Stomach (tissue), 9 donors: Measurements from ENCODE around the gene RAD54L. TPM values are rescaled to one million over a fixed set of nuclear protein-coding genes. Genes with fewer than 3 reads are reported as not detected.
"Not testable (repeated sequence)": the region's sequence is repeated elsewhere in the genome, so short reads cannot be mapped to it uniquely, and the experiment has no call there.

Experiments
- DNase-seq, 2 donors: peaks; one replicate each; pipeline versions ENCODE4 v3.0.0 to v3.0.0-alpha.2; 2013 to 2019
- H3K27ac ChIP-seq, 5 donors: fragments of 200-600 bp in 4 of 5; sonication (generic) in 4 of 5; one replicate each; pipeline ENCODE4 v1.5.1; 2013 to 2019; ENCODE audit warnings: mild to moderate bottlenecking in 1 of 5, moderate library complexity in 1 of 5
- H3K27me3 ChIP-seq, 3 donors: fragments of 200-600 bp; sonication (generic); one replicate each; pipeline ENCODE4 v1.5.1; 2017 to 2019; ENCODE audit warnings: mixed run types in 1 of 3
- H3K36me3 ChIP-seq, 4 donors: fragments of 200-600 bp; sonication (generic); 1 replicate in 3 of 4; 2 replicates in 1 of 4; pipeline ENCODE4 v1.5.1; 2016 to 2019
- H3K4me1 ChIP-seq, 4 donors: fragments of 200-600 bp; sonication (generic); one replicate each; pipeline ENCODE4 v1.5.1; 2016 to 2019
- H3K4me3 ChIP-seq, 4 donors: fragments of 200-600 bp; sonication (generic) in 3 of 4; one replicate each; pipeline ENCODE4 v1.5.1; 2016 to 2019; ENCODE audit warnings: mild to moderate bottlenecking in 1 of 4
- H3K9me3 ChIP-seq, 4 donors: fragments of 200-600 bp; sonication (generic); one replicate each; pipeline ENCODE4 v1.5.1; 2016 to 2019
- EP300 ChIP-seq: sonication (generic); formaldehyde crosslinking; IDR thresholded peaks from one replicate; pipeline ENCODE4 v1.6.1; 2017; ENCODE audit warnings: antibody characterized with exemption
- POLR2A ChIP-seq, 4 donors: fragments of 450-650 bp; IDR thresholded peaks; one replicate each; pipeline ENCODE4 v1.6.1; 2016; ENCODE audit warnings: antibody characterized with exemption in 4 of 4, control low read depth in 2 of 4, mild to moderate bottlenecking in 1 of 4, moderate library complexity in 1 of 4
- POLR2AphosphoS5 ChIP-seq, 3 donors: sonication (generic); formaldehyde crosslinking; IDR thresholded peaks; one replicate each; pipeline ENCODE4 v1.6.1; 2016; ENCODE audit warnings: antibody characterized with exemption in 3 of 3
- WGBS, 5 donors: extraction: QIAGEN DNeasy Blood & Tissue Kit in 3 of 5; methylation state at CpG; one replicate each; pipeline versions ENCODE4 v1.1.5 to v1.1.7; 2013 to 2018; 5-methylcytosine and 5-hydroxymethylcytosine counted together
- intact Hi-C: fragments of 100-400 bp; cut with DNase I; formaldehyde crosslinking; loops from one replicate; pipeline ENCODE4 v1.15.1; 2023; ENCODE audit warnings: low total_unique reads
- polyA plus RNA-seq, 3 donors: library from polyadenylated mRNA; stranded (reverse); fragments of 200-250 nt; gene quantifications; one replicate each; pipeline ENCODE4 v1.2.3, GENCODE V29; 2013
- total RNA-seq, 5 donors: library from RNA; depleted of rRNA; stranded (reverse); fragments of >200 nt; gene quantifications; one replicate each; pipeline versions ENCODE4 v1.1.0 to v1.2.3, GENCODE V29; 2014 to 2016
- TF ChIP-seq, protein P1 (sequence below), 7 experiments: fragments of 450-650 bp in 4 of 7; fragments of 200-600 bp in 3 of 7; sonication (generic) in 3 of 7; IDR thresholded peaks; one replicate each; pipeline ENCODE4 v1.5.1; 2016 to 2019; ENCODE audit warnings: antibody characterized with exemption in 7 of 7, control low read depth in 2 of 7, mild to moderate bottlenecking in 1 of 7
- donor health status: healthy with polysubstance abuse.
- donor health status: Bipolar disorder and iron deficiency.
- donor health status: healthy.

Gene RAD54L
- total and polyA plus RNA-seq, 8 donors: 0.45 to 99.6 (median 3.5) TPM

DNA sequence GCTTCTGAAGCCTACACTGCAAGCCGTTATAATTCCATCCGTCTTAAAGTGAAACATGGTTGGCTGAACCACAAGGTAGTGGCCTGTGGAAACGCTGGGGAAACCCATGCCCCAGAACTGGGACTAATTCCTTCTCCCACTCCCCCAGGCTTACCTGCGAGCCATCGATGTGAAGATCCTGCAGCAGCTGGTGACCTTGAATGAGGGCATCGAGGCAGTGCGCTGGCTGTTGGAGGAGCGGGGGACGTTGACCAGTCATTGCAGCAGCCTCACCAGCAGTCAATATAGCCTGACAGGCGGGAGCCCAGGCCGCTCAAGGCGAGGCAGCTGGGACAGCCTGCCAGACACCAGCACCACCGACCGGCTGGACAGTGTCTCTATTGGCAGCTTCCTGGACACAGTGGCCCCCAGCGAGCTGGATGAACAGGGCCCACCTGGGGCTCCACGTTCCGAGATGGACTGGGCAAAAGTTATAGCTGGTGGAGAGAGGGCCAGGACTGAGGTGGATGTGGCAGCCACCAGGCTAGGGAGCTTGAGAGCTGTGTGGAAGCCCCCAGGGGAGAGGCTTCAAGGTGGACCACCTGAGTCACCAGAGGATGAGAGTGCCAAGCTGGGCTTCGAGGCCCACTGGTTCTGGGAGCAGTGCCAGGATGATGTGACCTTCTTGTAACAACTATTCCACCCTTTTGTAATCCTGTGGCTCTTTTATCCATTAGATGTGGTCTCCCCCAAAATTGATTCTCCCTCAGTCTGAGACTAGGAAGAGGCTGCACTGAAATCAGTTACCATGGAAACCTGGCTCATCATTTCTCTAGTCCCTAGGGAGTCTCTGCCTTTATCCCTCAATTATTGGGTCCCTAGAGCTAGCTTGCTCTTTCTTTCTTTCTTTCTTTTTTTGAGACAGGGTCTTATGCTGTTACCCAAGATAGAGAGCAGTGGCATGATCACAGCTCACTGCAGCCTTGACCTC, 27.7 kb upstream of the RAD54L start:
- TF ChIP-seq POLR2A (IDR thresholded peaks at IDR 0.05): no peak
- TF ChIP-seq, protein P1, sequence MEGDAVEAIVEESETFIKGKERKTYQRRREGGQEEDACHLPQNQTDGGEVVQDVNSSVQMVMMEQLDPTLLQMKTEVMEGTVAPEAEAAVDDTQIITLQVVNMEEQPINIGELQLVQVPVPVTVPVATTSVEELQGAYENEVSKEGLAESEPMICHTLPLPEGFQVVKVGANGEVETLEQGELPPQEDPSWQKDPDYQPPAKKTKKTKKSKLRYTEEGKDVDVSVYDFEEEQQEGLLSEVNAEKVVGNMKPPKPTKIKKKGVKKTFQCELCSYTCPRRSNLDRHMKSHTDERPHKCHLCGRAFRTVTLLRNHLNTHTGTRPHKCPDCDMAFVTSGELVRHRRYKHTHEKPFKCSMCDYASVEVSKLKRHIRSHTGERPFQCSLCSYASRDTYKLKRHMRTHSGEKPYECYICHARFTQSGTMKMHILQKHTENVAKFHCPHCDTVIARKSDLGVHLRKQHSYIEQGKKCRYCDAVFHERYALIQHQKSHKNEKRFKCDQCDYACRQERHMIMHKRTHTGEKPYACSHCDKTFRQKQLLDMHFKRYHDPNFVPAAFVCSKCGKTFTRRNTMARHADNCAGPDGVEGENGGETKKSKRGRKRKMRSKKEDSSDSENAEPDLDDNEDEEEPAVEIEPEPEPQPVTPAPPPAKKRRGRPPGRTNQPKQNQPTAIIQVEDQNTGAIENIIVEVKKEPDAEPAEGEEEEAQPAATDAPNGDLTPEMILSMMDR (IDR thresholded peaks at IDR 0.05): no peak
- no peak for TF ChIP-seq EP300
- no peak for TF ChIP-seq POLR2AphosphoS5 (IDR thresholded peaks at IDR 0.05)
- Histone ChIP-seq H3K4me3 (no peak overlapping the region), H3K36me3 (peaks cover 0 to 10% (median 3%) of the 10 kb centered on the region in 4 donors), H3K9me3 (no peaks in the 10 kb centered on the region), H3K27ac (no peak overlapping the region), H3K4me1 (peaks cover 0 to 10% (median 5%) of the 10 kb centered on the region in 4 donors), H3K27me3 (no peaks in the 10 kb centered on the region)
- 71 to 88% (median 81%) methylated on average over 11 to 18 of the region's 18 CpGs for WGBS, 5 donors
- intact Hi-C loops: no loop called here
- DNase-seq: no peak

DNA sequence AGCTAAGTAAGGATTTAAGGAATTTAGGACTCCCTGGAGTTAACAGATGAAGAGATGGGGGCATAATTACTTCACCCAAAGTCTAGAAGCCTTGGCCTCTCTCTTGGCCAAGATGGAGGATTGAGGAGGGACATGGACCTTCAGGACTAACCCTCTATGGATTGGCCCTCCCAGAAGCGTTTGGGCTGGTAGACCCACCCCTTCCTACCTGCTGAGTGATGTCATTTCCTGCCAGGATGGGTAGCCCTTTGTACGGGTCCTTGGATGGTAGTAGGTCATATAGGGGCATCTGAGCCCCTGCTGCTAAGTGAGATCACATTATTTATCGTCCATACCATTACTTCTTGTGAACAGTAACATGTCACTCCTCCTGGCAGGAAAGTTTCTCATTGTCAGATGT, 26.8 kb upstream of the RAD54L start:
- Histone ChIP-seq H3K27ac (no peak overlapping the region), H3K9me3 (no peaks in the 10 kb centered on the region), H3K36me3 (peaks cover 0 to 10% (median 3%) of the 10 kb centered on the region in 4 donors), H3K4me1 (peaks cover 0 to 10% (median 5%) of the 10 kb centered on the region in 4 donors), H3K27me3 (no peaks in the 10 kb centered on the region), H3K4me3 (no peak overlapping the region)
- WGBS, 5 donors: 71 to 90% (median 77%) methylated on average over 3 of the region's 3 CpGs
- intact Hi-C loops: no loop called here
- no peak for DNase-seq
- TF ChIP-seq EP300 (no peak), POLR2AphosphoS5 (IDR thresholded peaks at IDR 0.05) (no peak), POLR2A (IDR thresholded peaks at IDR 0.05) (no peak)
- TF ChIP-seq, protein P1 (IDR thresholded peaks at IDR 0.05): no peak

DNA sequence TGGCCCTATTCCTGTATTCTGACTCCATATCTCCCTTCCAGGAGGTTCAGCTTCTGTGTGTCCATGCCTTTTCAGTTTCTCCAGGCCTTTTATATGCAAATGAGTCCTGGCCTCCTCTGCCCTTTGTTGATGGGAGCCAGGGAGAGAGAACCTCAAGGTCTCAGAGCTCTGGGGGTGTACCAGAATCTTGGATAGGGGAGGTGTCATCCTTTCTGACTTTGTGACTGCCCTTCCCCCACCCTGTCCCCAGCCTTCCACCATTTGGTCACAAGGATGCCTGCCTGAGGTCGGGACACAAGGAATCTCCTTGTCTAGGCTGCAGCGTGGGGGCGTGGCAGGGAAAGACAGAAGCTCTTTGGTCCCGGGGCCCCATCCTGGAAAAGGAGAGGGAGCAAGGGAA, 25.8 kb upstream of the RAD54L start:
- intact Hi-C loops: no loop called here
- Histone ChIP-seq H3K27ac (no peak overlapping the region), H3K4me1 (peaks cover 0 to 10% (median 5%) of the 10 kb centered on the region in 4 donors), H3K27me3 (no peaks in the 10 kb centered on the region), H3K9me3 (no peaks in the 10 kb centered on the region), H3K36me3 (peaks cover 0 to 10% (median 3%) of the 10 kb centered on the region in 4 donors), H3K4me3 (no peak overlapping the region)
- peak in 1 of 2 donors; percentile 36 for DNase-seq
- TF ChIP-seq, protein P1 (IDR thresholded peaks at IDR 0.05): no peak
- TF ChIP-seq POLR2A (IDR thresholded peaks at IDR 0.05) (no peak), POLR2AphosphoS5 (IDR thresholded peaks at IDR 0.05) (no peak), EP300 (no peak)
- WGBS, 5 donors: 41 to 58% (median 45%) methylated on average over 4 of the region's 4 CpGs

DNA sequence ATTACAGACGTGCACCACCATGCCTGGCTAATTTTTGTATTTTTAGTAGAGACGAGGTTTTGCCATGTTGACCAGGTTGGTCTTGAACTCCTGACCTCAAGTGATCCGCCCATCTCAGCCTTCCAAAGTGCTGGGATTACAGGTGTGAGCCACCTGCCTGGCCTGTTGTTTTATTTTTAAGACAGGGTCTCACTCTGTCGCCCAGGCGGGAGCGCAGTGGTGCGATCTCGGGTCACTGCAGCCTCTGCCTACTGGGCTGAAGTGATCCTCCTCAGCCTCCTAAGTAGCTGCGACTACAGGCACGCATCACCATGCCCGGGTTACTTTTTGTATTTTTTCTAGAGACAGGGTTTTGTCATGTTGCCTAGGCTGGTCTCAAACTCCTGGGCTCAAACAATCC, 24.5 kb upstream of the RAD54L start:
- peaks cover 0 to 10% (median 3%) of the 10 kb centered on the region in 4 donors for H3K36me3 ChIP-seq
- H3K27ac ChIP-seq, H3K9me3 ChIP-seq, DNase-seq, intact Hi-C loops, H3K27me3 ChIP-seq, H3K4me1 ChIP-seq, H3K4me3 ChIP-seq: not testable (repeated sequence)
- WGBS, 5 donors: 74 to 76% (median 76%) methylated on average over 11 of the region's 11 CpGs
